Measurements from ENCODE around the gene CRKL.
"Not testable (repeated sequence)": the region's sequence is repeated elsewhere in the genome, so short reads cannot be mapped to it uniquely, and the experiment has no call there.

CRKL gene

GRCh38 chr22:20916916-20917810, at the start of gene CRKL:
Gene CRKL, plus strand, starts transcription at chr22:20917407. Its CDS starts 528 bp downstream, at chr22:20917935.
- peak; percentile 95 for DNase-seq

- no peak for DNase-seq
Observed at GRCh38 chr22:20868025-20868962, 48.9 kb upstream of the CRKL start.

GRCh38 chr22:20869234-20869633, 48.0 kb upstream of the CRKL start:
- DNase-seq = no peak

GRCh38 chr22:20873214-20873613, 44.0 kb upstream of the CRKL start:
- no peak for DNase-seq

GRCh38 chr22:20875296-20875695, 41.9 kb upstream of the CRKL start:
- DNase-seq = no peak

GRCh38 chr22:20877715-20878114, 39.5 kb upstream of the CRKL start:
- DNase-seq = no peak

- no peak for DNase-seq
Observed at GRCh38 chr22:20881231-20881630, 36.0 kb upstream of the CRKL start.

- no peak for DNase-seq
Observed at GRCh38 chr22:20881869-20882815, 35.1 kb upstream of the CRKL start.

- DNase-seq = no peak
Observed at GRCh38 chr22:20882855-20883254, 34.4 kb upstream of the CRKL start.

GRCh38 chr22:20884454-20884853, 32.8 kb upstream of the CRKL start:
- no peak for DNase-seq

GRCh38 chr22:20885017-20885556, 32.1 kb upstream of the CRKL start:
- no peak for DNase-seq

- peak; percentile 11 for DNase-seq
Observed at GRCh38 chr22:20885557-20886323, 31.5 kb upstream of the CRKL start.

GRCh38 chr22:20887375-20887774, 29.8 kb upstream of the CRKL start:
- no peak for DNase-seq

- DNase-seq = no peak
Observed at GRCh38 chr22:20889025-20889704, 28.0 kb upstream of the CRKL start.

GRCh38 chr22:20889904-20890540, 27.2 kb upstream of the CRKL start:
- DNase-seq = no peak

GRCh38 chr22:20890975-20891374, 26.2 kb upstream of the CRKL start:
- no peak for DNase-seq

- DNase-seq = not testable (repeated sequence)
Observed at GRCh38 chr22:20897737-20898136, 19.5 kb upstream of the CRKL start.

- DNase-seq = no peak
Observed at GRCh38 chr22:20899827-20900423, 17.3 kb upstream of the CRKL start.
